GM19023 (cell line): ENCODE results near the gene TUBB4B.

ENCODE experiments used
- ATAC-seq: cut with Tn5 transposase; IDR thresholded peaks from one replicate; pipeline ENCODE4 v1.9.1; 2021; ENCODE audit warnings: mild to moderate bottlenecking, moderate library complexity; ENCODE audit not compliant: unreplicated experiment

TUBB4B gene

DNA sequence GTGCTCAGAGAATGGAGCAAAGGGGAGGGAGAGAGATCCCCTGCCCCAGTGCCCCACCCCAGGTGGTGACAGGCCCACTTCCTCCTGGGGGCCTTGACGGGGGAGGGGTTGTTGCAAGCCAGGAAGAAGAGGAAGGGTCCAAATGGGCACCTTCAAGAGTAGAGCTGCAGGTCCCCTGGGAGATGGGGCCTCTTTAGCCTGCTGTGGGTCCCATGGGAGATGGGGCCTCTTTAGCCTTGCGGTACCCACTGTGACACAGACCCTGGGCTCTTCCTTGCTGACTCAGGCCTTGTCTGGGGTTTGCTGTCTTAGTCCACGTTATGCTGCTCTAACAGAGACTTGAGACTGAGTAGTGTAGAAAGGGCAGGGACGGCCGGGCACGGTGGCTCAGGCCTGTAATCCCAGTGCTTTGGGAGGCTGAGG, 26.9 kb downstream of the TUBB4B start:
- ATAC-seq: no peak

GRCh38 chr9:137268538-137269201, 27.6 kb downstream of the TUBB4B start:
- ATAC-seq: no peak

DNA sequence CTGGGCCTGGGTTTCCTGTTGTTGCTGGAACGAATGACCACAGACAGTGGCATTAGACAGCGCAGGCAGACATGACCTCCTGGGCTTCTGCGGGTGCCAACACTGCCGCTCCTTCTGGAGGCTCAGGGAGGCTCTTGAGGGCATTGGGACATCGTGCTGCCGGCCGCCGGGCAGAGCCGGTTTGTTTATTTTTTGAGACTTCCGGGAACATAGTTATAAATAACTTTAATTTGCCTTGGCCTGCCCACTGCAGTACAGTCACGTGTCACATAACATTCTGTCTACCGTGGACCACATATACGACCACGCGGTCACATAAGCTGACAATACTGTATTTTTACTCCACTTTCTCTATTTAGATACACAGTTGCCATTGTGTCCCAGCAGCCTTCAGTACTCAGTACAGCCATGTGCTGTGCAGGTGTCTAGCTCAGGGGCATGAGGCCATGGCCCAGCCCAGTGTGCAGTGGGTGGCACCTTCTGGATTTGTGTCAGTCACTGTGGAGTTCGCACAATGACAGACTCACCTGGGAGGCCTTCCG, 28.2 kb downstream of the TUBB4B start:
- no peak for ATAC-seq

GRCh38 chr9:137270929-137271695, 30.0 kb downstream of the TUBB4B start:
- no peak for ATAC-seq

DNA sequence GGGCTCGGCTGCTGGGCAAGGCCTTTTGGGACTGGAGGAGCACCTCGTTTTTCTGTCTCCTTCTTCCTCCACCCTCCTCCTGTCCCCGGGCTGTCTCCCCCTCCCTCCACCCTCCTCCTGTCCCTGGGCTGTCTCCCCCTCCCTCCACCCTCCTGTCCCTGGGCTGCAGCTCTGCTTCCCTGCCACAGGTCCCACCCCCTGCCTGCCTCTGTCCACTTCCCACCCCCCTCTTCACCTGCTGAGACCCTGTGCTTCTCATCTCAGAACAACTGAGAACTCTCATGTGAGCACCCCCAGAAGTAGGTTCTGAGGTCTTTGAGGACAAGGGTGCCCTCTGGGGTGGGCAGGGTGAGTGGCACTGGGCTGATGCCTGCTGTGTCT, 30.6 kb downstream of the TUBB4B start:
- ATAC-seq: no peak

GRCh38 chr9:137272241-137273094, 31.4 kb downstream of the TUBB4B start:
- ATAC-seq: no peak

DNA sequence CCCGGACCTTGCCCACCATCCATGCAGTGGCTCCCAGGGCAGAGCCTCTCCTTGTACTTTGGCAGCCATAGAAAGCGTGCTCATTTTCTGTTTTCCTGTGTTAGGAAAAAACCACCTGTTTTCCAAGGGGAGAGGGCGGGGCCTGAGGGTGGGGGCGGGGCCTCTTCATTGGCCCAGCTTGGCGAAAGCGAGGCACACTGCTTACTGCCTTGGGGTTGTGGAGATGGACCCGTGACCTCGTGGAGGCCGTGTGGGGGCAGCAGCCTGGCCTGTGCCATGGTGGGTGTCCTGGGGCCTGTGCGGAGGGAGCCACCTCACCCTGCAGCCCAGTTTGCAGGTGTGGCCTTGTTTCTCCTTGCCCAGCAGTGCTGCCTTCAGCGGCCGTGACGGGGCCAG, 32.0 kb downstream of the TUBB4B start:
- no peak for ATAC-seq

DNA sequence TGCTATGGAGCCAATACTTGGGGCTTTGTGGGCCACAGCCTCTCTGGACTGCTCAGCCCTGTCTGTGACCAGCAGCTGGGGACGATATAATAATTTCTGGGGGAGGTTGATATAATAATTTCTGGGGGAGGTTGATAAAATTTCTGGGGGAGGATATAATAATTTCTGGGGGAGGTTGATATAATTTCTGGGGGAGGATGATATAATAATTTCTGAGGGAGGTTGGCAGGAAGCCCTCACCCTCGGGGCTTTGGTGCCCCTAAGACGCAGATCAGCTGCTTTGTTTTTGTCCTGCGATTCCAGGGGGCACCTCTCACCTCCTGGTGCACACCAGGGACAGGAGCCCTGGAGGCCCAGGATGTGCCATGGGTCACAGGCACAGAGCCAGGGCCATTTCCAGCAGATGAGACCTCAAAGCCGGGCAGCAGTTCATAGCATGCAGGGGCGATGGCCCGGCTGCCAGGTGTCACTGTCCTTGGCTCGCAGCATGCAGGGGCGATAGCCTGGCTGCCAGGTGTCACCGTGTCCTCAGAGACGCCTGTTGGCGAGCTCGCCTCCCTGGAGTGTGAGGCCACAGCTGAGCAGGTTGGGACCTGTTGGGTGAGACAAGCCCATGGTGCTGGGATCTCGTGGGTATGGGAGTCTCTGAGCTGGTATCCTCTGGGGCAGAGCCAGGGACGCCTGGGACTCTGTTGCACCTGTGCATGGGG, 32.7 kb downstream of the TUBB4B start:
- ATAC-seq: no peak

DNA sequence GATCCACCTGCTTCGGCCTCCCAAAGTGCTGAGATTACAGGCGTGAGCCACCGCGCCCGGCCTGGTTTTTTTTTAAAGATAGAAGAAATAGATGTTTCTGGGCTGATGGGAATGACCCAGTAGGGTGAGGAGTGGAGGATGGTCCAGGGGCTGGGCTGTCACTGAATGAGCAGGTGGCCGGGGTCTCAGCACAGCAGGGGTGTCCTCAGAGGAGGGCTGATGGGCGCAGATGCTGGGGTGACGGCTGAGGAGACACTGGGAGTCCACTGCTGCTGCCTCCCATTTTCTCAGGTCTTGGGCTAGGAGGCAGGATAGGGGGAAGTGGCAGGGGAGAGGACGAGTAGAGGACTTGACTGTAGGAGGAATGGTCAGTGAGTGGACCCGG, 34.1 kb downstream of the TUBB4B start:
- no peak for ATAC-seq

GRCh38 chr9:137275588-137276472, 34.7 kb downstream of the TUBB4B start:
- ATAC-seq: no peak

- no peak for ATAC-seq
Measured at GRCh38 chr9:137276473-137277328, 35.6 kb downstream of the TUBB4B start.

DNA sequence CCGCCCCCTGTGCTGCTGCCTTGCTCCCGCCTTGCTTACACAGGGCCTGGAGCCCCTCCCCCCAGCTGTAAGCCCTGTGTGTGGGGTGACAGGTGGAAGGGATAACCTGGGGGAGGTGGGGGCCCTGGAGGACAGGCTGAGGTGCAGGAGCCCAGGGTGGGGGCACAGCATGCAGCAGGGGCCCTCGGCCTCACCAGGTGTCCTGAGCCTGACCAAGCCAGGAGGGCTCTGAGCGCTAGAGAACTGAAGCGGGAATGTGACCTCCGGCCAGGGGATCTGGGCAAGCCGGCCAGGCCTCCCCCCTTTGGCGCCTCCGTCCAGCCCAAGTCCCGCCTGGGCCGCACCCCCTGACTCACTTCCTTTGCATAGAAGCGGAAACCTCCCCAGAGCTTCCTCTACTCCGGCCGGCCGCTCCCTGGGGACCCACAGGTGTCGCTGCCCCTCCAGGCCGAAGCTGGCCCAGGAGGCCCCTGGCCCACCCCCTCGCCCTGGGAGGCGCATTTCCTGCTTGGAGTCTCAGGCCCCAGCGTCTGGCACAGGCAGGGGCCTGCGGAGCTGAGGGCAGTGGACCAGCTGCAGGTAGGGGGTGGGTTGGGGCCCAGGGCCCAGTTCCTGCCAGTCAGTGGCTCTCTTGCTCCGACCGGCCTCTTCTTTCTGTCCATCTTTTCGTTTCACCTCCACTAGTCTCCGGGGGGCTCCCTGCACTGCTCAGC, 36.4 kb downstream of the TUBB4B start, which contains the start of gene TOR4A:
Gene TOR4A, plus strand, starts transcription at position 398 of the 713 bp plus-strand sequence. CDS start 964 bp downstream, outside the sequence.
- peak; percentile 66 for ATAC-seq

DNA sequence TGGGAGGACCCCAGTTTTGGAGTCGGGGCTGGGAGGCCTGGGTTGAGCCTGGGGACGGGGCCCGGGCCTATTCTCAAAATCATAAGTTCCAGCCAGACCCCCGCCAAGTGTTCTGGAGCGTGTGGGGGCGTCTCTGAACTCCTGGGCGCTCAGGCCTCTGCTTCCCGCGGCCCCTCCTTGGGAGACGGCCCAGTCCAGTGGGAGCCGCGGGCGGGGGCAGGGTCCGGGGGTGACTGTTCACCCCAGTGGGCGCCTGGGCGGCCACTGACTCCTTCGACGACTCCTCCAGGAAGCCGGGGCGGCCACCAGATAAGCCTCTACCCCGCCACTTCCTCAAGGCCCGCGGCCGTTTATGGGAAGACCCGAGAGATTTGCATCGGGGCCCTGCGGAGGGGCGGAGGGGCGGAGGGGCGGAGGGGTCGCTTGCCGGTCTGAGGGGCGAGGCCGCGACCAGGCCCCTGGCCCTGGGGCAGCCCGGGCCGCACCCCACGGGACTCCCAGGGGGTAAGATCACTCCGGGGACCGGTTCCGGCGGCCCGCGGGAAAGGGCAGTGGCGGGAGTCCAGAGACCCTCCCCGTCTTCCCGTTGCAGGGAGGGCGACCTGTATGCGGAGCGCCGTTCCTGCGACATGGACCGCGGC, 37.1 kb downstream of the TUBB4B start:
- ATAC-seq: no peak

- no peak for ATAC-seq
Measured at GRCh38 chr9:137278721-137279711, 37.9 kb downstream of the TUBB4B start.

DNA sequence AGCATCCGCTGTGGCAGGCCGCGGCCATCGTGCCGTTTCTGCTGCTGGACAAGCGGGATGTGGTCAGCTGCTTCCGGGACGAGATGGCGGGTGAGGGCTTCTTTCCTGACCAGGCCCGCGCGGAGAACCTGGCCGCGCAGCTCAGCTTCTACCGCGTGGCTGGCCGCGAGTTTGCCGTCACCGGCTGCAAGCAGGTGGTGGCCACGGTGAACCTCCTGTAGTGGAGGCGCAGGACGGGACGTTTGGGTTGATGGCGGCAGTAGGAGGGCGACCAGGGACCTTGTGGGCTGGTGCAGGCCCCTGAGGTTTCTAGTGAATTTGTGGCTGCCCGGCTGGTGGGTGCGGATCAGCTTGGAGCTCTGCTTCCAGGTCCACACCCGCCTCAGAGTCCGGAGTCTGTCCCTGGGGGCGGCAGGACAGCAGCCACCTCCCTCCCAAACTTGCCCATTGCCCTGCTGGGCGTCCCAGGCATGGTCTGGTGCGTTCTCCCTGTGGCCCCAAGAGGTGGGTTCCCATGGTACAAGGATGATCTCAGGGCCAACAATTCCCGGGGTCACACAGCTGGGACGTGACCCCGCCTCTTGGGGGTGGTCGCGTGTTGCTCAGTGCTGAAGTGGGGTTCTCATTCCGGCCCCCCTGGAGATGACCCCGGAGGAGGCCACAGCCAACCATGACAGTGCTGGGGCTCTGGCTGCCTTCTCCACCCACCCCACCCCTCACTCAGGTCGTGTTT, 38.8 kb downstream of the TUBB4B start:
- no peak for ATAC-seq
